NCI-H2029 treated with DMSO at 0.1 percent for 48 hours (cell line): ENCODE measurements around the gene MEGF11.

Source experiments
- DNase-seq: peaks from one replicate; lab custom pipeline; 2025; lab: John Stamatoyannopoulos, UW

MEGF11 gene

DNA sequence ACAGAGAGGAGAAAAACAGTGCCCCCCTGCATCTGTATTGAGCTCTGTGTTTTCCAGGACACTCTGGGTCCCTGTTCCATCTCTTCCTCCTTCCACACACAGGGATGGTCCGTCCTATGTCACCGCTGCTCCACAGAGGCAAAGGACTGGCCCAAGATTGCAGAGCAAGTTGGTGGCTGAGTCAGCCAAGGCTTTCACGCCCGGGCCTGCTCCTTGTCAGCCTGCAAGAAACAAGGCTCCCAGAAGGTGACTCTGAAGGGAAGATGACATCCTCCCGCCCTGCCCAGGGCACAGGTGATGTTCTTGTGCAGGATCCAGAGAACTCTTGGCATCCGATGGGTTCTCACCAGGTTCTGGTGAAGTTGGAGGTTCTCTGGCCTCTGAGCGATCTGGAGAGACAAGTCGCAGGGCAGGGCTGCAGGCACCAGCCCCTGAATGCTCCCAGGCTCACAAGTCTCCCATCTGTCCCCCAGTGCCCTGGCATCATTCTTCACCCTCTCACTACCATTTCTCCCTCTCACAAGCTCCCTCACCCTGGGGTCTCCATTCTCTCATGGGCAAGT is 138.6 kb downstream of the MEGF11 start:
- no peak for DNase-seq

DNA sequence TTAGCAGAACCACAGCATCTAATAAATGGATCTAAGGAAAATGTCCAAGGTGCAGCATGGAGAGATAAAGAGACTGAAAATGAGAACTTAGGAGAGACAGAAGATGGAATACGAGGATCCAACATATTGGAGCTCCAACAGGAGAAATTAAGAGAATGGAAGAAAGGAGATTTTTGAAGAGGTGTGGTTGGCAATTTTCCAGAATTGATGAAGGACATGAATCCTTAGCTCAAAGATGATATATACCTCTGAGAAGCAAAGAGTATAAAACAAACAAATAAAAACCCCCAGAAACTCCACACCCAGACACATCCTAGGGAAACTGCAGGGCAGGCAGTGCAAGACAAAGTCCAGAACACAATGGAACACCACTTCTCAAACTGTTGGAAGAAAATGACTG is 141.2 kb downstream of the MEGF11 start:
- DNase-seq, result no peak

DNA sequence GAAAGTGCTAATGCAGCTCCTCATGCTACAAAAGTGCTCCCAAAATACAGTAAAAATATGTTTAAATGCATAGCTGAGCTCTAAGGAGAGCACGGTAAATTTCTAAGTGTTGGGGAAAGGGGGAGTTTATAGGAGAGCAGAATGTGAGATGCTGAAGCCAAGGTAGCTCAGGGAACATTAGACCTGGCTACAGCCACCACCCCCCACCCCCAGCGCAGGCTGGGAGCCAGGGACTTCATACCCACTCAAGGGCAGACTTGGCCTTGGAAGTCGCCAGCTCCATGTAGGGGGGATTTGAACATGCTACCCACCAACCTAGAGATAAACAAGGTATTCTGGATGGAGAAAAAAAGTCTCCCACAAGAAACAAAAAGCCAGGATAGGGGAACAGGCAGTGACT is 142.2 kb downstream of the MEGF11 start:
- DNase-seq, result no peak

DNA sequence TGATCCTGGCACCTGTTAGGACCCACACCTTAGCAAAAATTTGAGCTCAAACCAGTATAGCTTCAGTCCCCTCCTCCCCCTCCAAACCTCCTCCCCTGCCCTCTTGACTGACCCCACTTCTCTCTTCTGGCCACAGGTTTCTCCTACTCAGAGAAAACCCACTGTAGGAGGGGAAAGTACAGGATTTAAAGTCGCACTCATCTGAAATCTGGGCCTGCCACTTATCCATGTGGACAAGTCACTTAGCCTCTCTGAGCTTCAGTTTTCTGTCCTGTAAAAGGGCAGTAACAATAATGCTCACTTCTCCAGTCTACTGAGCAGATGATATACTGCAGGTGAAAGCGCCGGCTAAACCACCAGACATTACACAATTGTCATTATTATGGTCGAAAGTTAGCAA is 142.7 kb downstream of the MEGF11 start:
- no peak for DNase-seq

DNA sequence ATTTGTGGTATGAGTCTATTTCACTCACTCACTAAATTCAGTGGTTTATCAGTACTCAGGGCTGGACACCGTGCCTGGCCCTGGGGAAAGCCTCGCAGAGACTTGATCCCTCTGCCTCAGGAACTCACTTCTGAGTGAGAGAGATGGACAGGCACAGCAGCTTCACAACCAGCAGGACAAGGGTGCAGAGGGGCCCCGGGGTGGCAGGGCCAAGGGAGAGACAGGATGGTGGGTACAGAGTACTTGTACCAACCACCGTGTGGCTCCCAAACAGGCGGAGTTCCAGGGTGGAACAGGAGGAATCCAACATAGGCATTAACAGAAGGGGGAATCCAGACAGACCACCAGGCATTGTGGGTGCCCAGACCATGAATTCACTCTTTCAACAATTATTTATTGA is 143.7 kb downstream of the MEGF11 start:
- no peak for DNase-seq

DNA sequence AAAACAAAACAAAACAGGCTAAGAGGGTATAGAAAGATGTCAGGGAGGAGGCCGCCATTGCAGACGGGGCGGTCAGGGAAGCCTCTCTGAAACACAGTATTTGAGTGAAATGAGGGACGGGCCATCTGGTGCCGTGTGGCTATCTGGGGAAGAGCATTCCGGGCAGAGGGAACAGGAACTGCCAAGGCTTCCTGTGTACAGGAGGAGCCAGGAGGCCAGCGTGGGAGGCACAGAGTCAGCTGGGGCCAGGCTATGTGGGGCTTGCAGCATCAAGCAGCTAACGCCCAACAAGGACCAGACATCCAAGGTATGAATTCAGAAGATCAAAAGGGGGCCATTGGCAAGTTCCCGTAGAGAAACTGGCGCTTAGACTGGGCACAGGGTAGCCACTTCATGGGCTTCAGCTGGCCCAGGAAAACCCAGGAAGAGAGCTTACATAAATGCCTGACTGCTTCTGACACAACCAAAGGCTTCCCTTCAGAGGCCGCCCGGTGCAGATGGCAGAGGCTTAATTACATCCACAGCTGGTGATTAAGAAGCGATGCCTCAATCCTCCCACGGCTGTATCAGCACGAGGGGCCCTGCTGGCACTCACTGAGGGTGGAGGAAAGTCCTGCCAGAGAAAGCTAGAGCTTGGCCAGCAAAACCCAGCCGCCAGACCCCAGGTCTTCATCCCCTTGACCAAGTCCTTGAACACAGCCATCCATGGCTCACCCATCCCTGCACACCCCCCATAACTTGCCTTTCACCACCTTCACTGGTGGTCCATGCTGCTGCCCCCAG is 144.9 kb downstream of the MEGF11 start:
- DNase-seq, result no peak

DNA sequence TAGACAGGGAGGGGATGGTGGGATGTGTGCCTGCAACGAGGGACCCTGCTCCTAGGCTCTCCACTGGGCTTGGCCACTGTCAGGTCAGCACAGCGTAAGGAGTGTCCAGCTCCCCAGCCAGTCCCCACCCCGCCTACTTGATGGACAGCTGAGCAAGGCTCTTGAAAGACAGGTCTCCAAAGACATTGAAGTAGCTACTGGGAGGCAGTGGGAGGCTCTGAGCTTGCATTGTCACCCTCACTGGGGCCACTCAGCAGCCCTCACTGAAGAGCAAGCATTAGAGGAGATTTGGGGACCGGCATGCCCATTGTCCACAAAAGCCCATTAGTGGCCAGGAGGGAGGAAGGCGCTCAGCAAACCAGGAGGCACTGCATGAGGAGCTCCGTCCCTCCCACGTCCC is 146.5 kb downstream of the MEGF11 start:
- DNase-seq, result no peak

DNA sequence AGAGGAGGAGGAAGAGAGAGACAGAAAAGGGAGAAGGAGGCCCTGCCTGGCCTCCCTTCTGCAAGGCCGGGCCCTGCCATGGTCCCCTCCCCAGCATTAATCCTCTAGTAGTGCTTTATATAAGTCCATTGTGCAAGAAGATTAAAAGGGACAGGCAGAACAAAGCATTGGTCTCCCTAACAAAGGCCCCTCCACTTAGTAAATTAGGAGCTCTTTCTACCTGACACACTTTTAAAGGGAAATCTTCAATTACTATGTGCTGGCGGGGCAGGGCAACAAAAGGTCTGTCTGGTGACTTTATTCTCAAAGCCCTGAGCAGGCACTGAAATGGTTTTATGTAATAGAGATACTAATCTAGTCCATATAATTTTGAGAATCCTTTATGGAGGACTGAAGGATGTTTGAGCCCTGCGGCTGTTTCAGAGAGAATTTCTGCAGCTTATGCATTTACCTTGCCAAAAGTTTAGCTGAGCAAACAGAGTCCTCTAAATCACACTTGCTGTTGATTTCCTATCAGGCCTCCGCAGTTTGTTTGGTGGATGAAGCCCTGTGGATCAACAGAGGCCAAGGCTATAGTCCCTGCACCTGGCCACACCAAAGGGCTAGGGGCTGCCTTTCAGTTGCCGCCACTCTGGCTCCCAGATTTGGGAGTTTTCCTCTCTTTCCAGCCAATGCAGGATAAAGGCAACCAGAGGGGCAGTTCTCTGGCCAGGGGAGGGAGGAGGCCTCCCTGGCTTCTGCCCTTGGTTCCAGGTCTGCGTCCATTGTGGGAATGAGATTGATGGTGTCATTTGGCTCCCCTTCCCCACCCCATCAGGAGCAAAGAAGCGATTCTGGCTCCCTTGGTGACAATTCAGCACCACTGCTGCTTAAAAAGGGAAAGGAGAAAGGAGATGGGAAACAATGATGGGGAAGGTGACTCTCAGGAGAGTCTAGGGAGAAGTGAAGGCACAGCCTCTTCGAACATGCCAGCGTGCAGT is 148.0 kb downstream of the MEGF11 start:
- no peak for DNase-seq

DNA sequence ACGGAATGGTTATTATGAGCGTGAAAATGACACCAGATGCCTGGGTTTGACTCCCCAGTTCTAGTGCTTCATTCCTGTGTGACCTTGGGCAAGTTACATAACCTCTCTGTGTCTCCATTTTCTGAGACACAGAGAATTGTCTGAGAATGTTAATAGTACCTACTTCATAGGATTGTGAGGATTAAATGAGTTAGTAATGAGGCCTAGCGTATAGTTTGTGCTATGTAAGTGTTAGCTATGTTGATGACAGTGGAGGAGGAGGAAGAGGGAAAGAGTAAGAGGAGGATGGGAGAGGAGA is 150.3 kb downstream of the MEGF11 start:
- DNase-seq, result no peak

DNA sequence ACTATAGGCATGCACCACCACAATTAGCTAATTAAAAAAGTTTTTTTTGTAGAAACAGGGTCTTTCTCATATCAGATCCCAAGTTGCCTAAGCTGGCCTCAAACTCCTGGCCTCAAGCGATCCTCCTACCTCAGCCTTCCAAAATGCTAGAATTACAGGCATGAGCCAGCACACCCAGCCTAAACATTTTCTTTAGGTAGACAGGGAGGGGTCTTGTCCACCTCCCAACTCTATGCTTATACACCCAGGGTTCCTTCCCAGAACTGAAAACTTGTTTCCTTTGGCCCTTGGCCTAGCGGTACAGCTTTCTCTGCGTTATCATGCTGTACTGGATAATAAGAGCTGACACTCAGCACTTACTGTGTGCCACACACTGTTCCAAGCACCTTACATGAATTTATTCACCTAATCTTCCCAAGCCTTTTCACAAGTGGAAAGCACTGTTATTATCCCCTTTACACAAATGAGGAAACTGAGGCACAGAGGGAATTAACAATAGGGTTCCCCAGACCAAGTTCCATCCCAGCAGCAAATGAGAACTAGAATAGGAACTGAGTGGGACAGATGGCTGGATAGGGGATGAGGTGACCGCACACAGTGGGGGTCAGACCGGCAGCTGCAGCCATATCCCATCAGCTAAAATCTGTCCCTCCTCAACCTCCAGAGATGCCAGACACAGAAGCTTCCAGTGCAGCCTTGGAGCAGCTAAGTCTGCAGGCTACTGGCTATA is 150.8 kb downstream of the MEGF11 start:
- no peak for DNase-seq

DNA sequence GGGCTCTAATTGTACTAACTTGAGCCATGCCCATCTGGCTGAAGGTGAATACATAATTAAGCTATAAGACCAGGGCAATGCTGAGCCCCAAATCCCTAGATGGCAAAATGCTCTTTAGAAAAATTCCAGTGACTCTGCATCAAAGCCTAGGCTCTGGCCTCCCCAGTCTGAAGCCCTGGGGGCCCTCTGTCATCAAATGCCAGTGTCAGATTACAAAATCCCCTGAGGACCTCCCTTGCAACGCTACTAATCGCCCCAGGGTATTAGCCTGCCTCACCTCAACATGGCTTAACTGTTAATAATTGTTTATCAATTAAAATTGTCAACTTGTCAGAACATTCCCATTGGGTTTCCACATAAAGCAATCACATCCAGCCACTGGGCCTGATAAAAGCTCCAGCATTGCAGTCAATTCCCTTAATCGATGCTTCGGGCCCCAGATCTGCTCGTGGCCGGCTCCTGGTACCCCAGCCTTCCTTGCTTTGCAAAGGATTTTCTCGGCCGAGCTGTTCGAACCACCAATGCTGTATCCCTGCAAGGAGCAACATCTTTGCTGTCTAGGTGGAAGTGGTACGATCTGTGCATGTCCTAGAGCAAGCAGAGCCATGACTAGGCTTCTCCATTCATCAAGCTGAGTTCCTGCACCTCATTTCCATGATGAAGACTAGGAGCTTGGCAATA is 151.7 kb downstream of the MEGF11 start:
- no peak for DNase-seq

DNA sequence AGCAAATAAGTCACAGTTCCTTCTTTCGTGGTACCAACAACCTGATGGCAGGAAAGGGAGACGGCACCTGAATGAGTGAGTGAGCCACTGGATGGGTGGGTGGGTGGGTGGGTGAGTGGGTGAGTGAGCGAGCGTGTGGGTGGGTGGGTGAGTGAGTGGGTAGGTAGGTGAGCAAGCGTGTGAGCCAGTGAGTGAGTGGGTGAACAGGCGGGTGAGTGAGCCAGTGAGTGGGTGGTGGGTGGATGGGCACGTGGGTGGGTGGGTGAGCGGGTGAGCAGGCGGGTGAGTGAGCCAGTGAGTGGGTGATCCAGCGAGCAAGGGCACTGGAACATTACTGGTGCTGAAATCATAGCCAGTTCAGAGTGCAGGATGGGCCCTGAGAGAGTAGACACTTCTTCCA is 152.8 kb downstream of the MEGF11 start:
- no peak for DNase-seq

DNA sequence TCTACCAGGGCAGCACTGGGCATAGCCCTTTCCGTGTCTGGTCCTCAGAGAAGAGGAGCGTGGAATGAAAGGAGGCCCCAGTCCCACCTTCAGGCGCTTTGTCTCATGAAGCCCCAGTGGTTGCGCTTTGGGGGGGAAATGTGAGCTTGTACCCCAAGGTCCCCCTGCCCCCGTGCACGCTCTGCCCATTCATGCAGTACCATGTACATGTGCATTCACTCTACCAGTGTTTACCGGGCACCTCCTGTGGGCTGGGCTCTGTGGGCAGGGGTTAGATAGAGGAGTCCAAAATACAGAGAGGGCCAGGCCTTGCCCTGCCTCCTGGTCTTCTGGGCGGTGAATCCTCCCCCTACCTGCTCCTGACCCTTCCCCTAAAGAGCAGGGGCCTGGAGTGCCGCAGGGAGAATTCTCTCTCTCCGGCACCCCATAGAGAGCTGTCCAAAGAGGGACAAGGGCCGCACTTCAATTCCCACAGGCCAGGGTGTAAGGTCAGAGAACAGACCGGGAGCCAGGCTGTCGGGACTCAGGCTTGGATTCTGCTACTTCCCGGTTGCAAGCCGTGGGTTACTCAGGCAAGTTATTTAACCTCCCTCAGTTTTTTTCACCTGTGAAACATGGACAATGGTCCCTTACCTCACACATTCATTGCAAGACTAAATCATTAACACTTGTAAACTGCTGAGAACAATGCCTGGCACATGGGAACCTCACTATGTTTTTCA is 153.4 kb downstream of the MEGF11 start:
- no peak for DNase-seq

DNA sequence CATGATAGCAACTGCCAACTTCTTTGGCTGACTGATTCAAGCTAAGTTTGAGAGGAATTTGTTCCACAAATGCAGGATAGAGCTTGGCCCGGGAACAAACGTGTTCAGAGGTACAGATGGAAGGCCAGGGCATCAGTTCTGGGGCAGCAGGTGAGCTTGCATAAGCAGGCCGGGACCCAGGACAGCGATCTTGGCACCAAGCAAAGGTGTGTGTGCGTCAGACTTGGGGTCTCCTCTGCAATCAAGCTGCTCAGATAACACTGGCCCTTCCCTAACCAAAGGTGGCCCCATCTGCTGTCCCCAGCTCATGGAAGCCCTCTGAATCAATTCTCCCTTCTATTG is 155.6 kb downstream of the MEGF11 start:
- DNase-seq, result no peak

DNA sequence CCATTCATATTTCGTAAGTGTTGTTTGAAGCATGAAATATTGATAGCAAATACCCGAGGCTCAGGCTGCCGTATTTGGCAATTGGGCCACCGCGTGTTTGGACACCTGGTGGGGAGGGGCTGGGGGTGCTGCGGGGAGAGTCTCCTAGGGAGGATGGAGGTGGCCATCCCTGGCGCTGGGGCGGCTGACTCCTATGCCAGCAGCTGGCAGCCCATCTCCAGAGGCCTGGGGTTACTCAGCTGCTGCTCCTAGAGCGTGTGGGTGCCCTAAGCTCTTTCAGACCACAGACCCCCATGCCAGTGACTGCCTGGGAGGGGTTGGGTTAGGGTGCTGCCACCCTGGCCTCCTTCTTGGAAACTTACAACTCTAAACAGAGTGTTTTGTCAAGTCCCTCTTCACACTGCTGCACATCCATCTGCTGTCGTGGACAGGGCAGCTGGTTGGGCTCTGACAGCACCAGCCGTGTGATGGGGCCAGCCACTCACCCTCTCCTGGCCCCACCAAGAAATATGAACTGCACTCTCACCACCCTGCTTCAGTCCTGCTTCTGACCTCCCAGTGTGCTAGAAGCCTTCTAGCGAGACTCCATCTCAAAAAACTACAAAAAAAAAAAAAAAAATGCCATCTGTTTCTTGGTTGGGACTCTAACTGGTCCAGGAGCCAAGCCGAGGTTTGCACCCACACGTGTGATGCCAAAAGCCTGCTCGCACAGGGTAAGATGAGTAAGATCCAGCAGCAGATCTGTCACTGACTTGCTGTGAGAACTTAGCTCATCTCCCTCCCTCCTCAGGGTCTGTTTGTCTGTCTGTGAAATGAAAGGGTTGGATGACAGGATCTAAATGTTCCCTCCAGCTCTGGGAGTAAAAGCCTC is 156.2 kb downstream of the MEGF11 start:
- DNase-seq, result no peak

DNA sequence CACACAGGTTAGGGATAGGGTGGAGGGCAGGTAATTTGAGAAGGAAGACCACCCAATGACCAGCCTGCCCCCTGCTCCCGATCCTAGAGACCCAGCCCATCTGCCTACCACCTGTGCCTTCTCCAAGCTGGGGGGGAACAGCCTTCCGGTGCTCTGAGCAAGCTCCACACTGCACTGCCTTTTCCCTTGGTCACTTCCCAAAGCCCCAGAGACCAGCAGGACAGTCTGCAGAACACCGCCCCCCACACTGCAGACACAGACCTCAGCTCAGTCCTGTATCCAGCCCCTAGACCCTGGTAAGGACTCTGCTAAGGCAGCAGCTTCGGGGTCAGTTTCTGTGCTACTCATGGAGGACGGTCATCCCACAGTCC is 156.9 kb downstream of the MEGF11 start:
- DNase-seq, result no peak

DNA sequence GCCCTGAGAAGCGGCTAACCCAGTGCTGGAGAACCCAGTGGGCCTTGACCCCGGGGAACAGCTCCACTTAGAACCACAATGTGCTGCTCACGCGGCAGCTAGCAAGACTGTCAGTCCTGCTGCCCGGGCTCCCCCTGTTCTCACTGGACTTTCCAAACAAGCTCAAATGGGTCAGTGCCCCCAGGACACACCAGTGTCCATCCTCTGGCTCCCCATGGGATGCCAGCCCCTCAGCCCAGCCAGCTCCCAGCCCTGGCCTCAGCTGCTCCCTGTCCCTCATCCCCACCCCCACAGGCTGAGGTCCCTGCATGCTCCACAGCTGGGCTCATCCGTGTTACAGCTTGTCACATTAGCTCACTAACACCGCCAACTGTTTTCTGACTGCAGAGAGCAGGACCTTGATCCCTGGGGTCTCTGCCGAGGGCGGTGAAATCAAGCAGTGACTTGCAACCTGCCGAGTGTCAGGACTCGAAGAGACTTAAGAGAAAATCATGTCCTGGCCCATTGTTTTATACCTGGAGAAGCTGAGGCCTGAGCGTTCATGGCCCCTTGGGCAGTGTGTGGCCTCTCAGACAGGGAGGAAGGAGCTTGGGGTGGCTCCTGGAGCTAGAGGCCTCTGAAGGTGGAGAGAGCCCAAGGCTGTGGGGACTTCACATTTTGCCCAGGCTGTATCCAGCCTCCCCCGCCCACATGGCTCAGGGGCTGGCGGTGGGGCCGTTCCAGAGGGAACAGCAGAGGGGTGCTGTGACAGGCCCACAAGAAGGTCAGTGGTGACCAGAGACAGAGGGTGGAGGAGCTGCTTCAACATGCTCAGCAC is 157.5 kb downstream of the MEGF11 start:
- no peak for DNase-seq

DNA sequence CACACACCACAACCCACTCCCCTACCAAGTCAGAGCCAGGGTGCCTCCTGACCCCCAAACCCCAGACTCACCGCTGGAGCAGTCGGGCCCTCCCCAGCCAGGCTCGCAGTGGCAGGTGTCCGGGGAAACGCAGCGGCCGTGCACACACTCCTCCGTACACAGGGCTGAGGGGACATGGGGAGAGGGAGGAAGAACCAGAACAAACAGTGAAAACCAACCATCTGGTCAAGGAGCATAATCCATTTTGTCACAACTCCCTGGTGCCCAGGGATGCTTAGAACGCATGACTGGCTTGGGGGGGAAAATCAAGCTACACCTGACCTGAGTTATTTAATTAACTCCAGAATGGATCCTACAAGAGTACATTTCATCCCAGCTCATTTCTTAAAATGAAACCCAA is 159.2 kb downstream of the MEGF11 start:
- no peak for DNase-seq
